Neural crest cell (in vitro differentiated cells): ENCODE measurements around the gene NOL4L. TPM values are rescaled to one million over a fixed set of nuclear protein-coding genes. Genes with fewer than 3 reads are reported as not detected.
A peak's percentile ranks its signal among the peaks of the same experiment; 100 is the strongest.

Source experiments
- DNase-seq: peaks from one replicate; pipeline ENCODE4 v3.0.0; 2021; ENCODE audit warnings: low read depth, mixed read lengths, low spot score
- H3K27ac Mint-ChIP-seq: one replicate; pipeline ENCODE4 v1.8.0; 2021; ENCODE audit warnings: mild to moderate bottlenecking, mixed read lengths; ENCODE audit not compliant: unreplicated experiment
- H3K27me3 Mint-ChIP-seq: 2 replicates; pipeline ENCODE4 v1.8.0; 2021; ENCODE audit warnings: low read depth, mild to moderate bottlenecking, mixed read lengths
- H3K36me3 Mint-ChIP-seq: 2 replicates; pipeline ENCODE4 v1.8.0; 2021; ENCODE audit warnings: low read depth, mild to moderate bottlenecking, mixed read lengths
- H3K4me1 Mint-ChIP-seq: 2 replicates; pipeline ENCODE4 v1.8.0; 2021; ENCODE audit warnings: mixed read lengths
- H3K4me3 Mint-ChIP-seq: one replicate; pipeline ENCODE4 v1.8.0; 2021; ENCODE audit warnings: mild to moderate bottlenecking, mixed read lengths
- H3K9me3 Mint-ChIP-seq: 2 replicates; pipeline ENCODE4 v1.8.0; 2021; ENCODE audit warnings: mixed read lengths
- total RNA-seq: library from RNA; stranded (reverse); gene quantifications from 2 replicates; pipeline ENCODE4 v1.2.1, GENCODE V29; 2021
- TF ChIP-seq, protein P1 (sequence below): fragments of 200-600 bp; sonication (generic); conservative IDR thresholded peaks from 2 replicates; pipeline ENCODE4 v1.5.0; 2021; ENCODE audit warnings: antibody characterized with exemption, mild to moderate bottlenecking

NOL4L gene
- total RNA-seq, 1 donor from 2014 or later, result 52.3 TPM

DNA sequence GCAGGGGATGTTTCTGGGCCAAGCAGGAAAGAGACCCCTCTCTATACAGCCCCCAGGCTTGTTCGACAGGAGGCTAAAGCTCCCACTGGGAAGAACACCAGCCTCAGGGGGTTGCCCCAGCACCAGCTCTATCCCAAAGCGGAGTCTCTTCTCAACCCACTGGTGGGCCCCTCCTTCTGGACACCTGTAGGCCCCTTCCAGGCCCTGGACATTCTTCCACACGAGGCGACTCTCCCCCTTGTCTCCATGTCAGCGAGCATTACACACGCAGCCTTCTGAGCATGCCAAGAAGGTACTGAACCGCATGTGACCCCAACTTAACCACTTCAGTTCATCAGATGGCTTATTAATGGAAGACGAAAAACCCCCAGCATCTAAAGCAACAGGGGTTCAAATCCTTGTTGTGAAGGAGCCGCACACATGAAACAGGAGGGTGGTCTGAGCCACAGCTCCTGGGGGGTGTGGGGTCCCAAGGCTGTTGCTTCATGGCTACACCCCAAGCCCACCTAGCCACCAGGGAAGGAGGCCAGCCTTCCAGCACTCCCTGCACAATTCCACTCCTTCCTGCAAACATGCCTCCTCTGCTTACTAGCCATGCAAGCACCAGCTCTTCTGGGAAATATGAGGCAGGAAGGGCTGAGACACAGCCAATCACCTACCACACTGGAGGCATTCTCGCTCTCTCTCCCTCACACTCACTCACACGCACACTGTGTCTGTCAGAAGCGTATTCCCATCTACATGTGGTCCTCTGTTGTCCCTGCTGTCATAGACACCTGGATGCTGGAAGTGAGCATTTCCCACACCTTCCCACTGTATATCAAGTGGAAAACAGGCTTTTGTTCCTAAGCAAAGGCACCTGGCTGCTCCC, 104.5 kb downstream of the NOL4L start:
- H3K4me3 Mint-ChIP-seq, result peak overlapping the region; percentile 91
- no peak overlapping the region for H3K27ac Mint-ChIP-seq
- DNase-seq, result no peak
- no peaks in the 10 kb centered on the region for H3K36me3 Mint-ChIP-seq
- H3K27me3 Mint-ChIP-seq, result no peaks in the 10 kb centered on the region
- no peaks in the 10 kb centered on the region for H3K9me3 Mint-ChIP-seq
- H3K4me1 Mint-ChIP-seq, result peaks cover 71% of the 10 kb centered on the region
- TF ChIP-seq, protein P1, sequence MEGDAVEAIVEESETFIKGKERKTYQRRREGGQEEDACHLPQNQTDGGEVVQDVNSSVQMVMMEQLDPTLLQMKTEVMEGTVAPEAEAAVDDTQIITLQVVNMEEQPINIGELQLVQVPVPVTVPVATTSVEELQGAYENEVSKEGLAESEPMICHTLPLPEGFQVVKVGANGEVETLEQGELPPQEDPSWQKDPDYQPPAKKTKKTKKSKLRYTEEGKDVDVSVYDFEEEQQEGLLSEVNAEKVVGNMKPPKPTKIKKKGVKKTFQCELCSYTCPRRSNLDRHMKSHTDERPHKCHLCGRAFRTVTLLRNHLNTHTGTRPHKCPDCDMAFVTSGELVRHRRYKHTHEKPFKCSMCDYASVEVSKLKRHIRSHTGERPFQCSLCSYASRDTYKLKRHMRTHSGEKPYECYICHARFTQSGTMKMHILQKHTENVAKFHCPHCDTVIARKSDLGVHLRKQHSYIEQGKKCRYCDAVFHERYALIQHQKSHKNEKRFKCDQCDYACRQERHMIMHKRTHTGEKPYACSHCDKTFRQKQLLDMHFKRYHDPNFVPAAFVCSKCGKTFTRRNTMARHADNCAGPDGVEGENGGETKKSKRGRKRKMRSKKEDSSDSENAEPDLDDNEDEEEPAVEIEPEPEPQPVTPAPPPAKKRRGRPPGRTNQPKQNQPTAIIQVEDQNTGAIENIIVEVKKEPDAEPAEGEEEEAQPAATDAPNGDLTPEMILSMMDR, result no peak

DNA sequence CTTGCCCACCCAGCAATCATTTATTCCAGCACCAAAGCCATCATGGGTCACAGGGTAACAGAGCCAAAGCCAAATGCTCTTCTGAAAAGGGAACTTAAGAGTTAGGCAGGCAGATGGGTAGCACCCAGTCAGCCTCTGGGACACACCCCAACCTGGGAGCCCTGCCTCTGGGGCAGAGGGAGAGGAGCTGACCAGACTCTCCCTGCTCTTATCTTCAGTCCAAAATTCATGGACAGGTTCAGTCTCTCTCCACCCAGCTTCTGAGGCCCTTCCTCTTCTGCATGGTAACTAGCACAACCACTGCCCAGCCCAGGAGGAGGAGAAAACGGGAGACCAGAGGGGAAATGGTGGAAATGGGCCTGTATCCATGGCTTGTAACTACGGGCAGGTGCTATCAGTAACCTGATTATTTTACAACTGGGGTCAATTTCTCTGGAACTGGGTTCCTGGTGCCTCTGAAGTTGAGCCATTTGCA, 105.4 kb downstream of the NOL4L start:
- H3K36me3 Mint-ChIP-seq, result no peaks in the 10 kb centered on the region
- no peaks in the 10 kb centered on the region for H3K27me3 Mint-ChIP-seq
- DNase-seq, result no peak
- TF ChIP-seq, protein P1, result no peak
- H3K4me1 Mint-ChIP-seq, result peaks cover 71% of the 10 kb centered on the region
- H3K27ac Mint-ChIP-seq, result no peak overlapping the region
- H3K9me3 Mint-ChIP-seq, result no peaks in the 10 kb centered on the region
- H3K4me3 Mint-ChIP-seq, result peak overlapping the region; percentile 91

DNA sequence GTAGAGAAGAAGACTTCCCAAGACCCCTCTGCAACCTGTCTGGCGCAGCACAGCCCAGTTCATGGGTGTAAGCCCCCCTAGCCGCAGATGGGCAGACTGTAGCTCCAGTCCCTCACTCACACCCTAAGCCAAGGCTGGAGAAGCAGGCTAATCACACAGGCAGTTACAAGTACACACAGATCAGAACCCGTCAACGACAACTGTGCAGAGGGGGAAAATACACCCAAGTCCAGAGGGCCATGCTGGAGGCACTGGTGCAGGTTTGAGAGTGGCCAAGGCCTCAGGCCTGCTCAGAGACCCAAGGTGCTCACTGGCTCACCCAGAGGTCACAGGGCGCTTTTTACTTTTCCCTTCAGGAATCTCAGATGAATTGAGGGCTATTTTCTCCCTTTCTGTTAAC, 106.1 kb downstream of the NOL4L start:
- Mint-ChIP-seq H3K27me3 (no peaks in the 10 kb centered on the region), H3K27ac (no peak overlapping the region), H3K4me3 (peak overlapping the region; percentile 91), H3K4me1 (peaks cover 79% of the 10 kb centered on the region), H3K36me3 (no peaks in the 10 kb centered on the region), H3K9me3 (no peaks in the 10 kb centered on the region)
- DNase-seq, result no peak
- TF ChIP-seq, protein P1, result no peak

DNA sequence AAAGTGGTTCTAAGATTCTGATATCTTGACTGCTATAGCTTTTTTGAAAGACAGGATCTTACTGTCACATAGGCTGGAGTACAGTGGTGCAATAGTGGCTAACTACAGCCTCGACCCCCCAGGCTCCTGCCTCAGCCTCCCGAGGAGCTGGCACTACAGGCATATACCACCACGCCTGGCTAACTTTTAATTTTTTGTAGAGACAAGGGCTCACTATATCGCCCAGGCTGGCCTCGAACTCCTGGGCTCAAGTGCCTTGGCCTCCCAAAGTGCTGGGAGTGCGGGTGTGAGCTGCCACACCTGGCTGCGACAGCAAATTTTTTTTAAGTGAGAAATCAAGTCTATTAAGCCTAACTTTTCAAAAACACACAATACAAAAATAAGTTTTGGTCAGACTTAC, 106.6 kb downstream of the NOL4L start:
- H3K4me1 Mint-ChIP-seq, result peaks cover 83% of the 10 kb centered on the region
- no peak overlapping the region for H3K27ac Mint-ChIP-seq
- no peak for DNase-seq
- no peaks in the 10 kb centered on the region for H3K9me3 Mint-ChIP-seq
- TF ChIP-seq, protein P1, result no peak
- no peaks in the 10 kb centered on the region for H3K36me3 Mint-ChIP-seq
- no peaks in the 10 kb centered on the region for H3K27me3 Mint-ChIP-seq
- peak overlapping the region; percentile 66 for H3K4me3 Mint-ChIP-seq

DNA sequence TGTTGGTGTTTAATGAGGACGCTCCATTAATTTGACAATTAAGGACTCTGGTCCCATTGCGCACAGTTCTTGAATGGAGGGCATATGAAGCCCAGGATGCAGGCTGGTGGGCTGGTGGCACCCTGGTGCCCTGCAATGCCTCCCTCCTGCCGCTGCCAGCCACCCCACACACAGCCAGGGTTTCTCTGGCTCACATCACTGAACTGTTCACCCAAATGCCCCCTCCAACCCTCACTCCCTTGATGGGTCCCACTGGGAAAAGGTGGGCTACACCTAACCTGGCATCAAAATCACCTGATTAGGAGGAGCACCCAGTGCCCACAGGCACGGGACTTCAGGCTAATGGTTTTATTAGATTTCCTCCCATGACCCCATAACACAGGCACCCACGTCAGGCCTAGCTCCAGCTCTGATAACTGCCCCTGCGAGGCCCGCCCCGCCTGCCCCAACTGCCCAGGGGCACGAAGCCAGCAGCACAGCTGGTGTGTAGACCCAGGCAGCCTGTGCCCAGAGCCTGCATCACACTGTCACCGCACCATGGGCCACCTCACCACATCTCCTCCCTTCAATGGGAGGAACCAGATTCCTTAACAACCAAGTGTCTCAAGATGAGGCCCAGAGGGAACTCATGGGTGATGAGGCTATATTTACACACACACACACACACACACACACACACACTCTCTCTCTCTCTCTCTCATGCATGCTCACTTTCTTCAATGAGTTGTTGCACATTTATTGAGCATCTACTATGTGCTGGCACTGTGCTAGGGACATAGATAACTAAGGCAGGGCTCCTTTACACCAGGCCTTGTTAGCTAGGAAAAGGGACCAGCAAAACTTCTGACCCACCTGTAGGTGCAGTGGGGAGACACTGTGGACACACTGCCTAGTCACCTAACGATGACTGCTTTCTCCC, 107.3 kb downstream of the NOL4L start:
- no peaks in the 10 kb centered on the region for H3K27me3 Mint-ChIP-seq
- DNase-seq, result no peak
- peak overlapping the region; percentile 87 for H3K4me3 Mint-ChIP-seq
- TF ChIP-seq, protein P1, result no peak
- H3K36me3 Mint-ChIP-seq, result no peaks in the 10 kb centered on the region
- H3K4me1 Mint-ChIP-seq, result peaks cover 90% of the 10 kb centered on the region
- peak overlapping the region; percentile 94 for H3K27ac Mint-ChIP-seq
- no peaks in the 10 kb centered on the region for H3K9me3 Mint-ChIP-seq
